ENCODE measurements around the gene FBXL15.

DNA sequence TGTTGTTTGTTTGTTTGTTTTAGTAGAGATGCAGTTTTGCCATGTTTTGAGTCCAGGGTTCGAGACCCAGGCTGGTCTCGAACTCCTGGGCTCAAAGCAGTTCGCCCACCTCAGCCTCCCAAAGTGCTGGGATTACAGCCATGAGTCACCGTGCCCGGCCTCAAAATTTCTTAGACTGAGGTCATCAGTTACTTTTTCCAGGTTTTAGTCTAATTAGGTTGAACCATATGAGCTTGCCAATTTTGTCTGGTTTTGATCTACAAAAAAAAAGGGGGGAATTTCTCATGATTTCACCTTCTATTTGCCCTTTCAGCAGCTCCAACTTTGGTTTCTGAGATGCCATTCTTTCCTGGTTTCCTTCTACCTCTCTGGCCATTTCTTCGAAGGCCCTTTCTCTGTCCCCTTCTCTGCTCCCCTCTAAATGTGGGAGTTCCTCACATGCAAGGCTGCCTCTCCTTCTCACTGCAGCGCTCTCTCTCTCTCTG is 6.2 kb downstream of the FBXL15 start:
- TF ChIP-seq POLR2A (IDR thresholded peaks at IDR 0.05; ENCODE audit: low read depth): no peak
- TF ChIP-seq, protein P1, sequence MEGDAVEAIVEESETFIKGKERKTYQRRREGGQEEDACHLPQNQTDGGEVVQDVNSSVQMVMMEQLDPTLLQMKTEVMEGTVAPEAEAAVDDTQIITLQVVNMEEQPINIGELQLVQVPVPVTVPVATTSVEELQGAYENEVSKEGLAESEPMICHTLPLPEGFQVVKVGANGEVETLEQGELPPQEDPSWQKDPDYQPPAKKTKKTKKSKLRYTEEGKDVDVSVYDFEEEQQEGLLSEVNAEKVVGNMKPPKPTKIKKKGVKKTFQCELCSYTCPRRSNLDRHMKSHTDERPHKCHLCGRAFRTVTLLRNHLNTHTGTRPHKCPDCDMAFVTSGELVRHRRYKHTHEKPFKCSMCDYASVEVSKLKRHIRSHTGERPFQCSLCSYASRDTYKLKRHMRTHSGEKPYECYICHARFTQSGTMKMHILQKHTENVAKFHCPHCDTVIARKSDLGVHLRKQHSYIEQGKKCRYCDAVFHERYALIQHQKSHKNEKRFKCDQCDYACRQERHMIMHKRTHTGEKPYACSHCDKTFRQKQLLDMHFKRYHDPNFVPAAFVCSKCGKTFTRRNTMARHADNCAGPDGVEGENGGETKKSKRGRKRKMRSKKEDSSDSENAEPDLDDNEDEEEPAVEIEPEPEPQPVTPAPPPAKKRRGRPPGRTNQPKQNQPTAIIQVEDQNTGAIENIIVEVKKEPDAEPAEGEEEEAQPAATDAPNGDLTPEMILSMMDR (IDR thresholded peaks at IDR 0.05): no peak

Data from esophagus muscularis mucosa (tissue), 3 donors.